T-cell (primary cell): ENCODE data around the gene CTXND1. TPM values are rescaled to one million over a fixed set of nuclear protein-coding genes. Genes with fewer than 3 reads are reported as not detected.

Source experiments
- ATAC-seq, 4 experiments: fragments of 200-7000 bp in 3 of 4; fragments of 150-1000 bp in 1 of 4; cut with Tn5 transposase; replicated peaks in 1 of 4; 1 replicate in 3 of 4; 2 replicates in 1 of 4; pipeline ENCODE4 v1.10.0; 2021; ENCODE audit warnings: moderate library complexity in 3 of 4, mild to moderate bottlenecking in 2 of 4, moderate number of reproducible peaks in 1 of 4
- CTCF ChIA-PET, 2 donors: fragments of 300-600 bp; sonication (Branson Sonifier 250); formaldehyde crosslinking; loops; one replicate each; lab custom pipeline; 2022; ENCODE audit warnings: antibody characterized with exemption in 2 of 2; lab: Charles Lee
- POLR2A ChIA-PET, 2 donors: fragments of 300-600 bp; sonication (Branson Sonifier 250); formaldehyde crosslinking; loops; one replicate each; lab custom pipeline; 2022; ENCODE audit warnings: antibody characterized with exemption in 2 of 2; lab: Charles Lee
- DNase-seq, 35 experiments: peaks; one replicate each; pipeline versions ENCODE4 v3.0.0 to v3.0.0-alpha.2; 2013 to 2023
- H3K27ac ChIP-seq: one replicate; pipeline ENCODE4 v1.5.1; 2013; ENCODE audit warnings: low read length
- H3K27me3 ChIP-seq, 2 experiments: replicated peaks in 1 of 2; 1 replicate in 1 of 2; 2 replicates in 1 of 2; pipeline versions ENCODE4 v1.6.1 to v1.7.0; 2013; ENCODE audit warnings: low read length in 1 of 2, mixed read lengths in 1 of 2; ENCODE audit not compliant: control insufficient read depth in 2 of 2, insufficient read depth in 2 of 2; ENCODE audit errors: extremely low read depth in 1 of 2
- H3K36me3 ChIP-seq, 2 donors: 1 replicate in 1 of 2; 2 replicates in 1 of 2; pipeline versions ENCODE4 v1.6.1 to v1.7.0; 2013; ENCODE audit warnings: low read length in 1 of 2; ENCODE audit not compliant: control insufficient read depth in 2 of 2, insufficient read depth in 1 of 2; ENCODE audit errors: extremely low read depth in 1 of 2
- H3K4me1 ChIP-seq, 2 experiments: 1 replicate in 1 of 2; 2 replicates in 1 of 2; pipeline versions ENCODE4 v1.6.1 to v1.7.0; 2013; ENCODE audit warnings: low read length in 2 of 2, mixed read lengths in 1 of 2; ENCODE audit not compliant: insufficient read depth in 2 of 2, control insufficient read depth in 1 of 2; ENCODE audit errors: extremely low read depth in 1 of 2
- H3K4me3 ChIP-seq, 2 donors: 1 replicate in 1 of 2; 2 replicates in 1 of 2; pipeline versions ENCODE4 v1.5.1 to v1.7.0; 2013; ENCODE audit warnings: mild to moderate bottlenecking in 2 of 2, low read length in 1 of 2, moderate library complexity in 1 of 2; ENCODE audit not compliant: control insufficient read depth in 1 of 2; ENCODE audit errors: extremely low read depth in 1 of 2
- H3K9me3 ChIP-seq: 2 replicates; pipeline ENCODE4 v1.7.0; 2013
- H3K27ac Mint-ChIP-seq, 2 donors: one replicate each; pipeline ENCODE4 v1.8.0; 2020 to 2021; ENCODE audit warnings: mild to moderate bottlenecking in 2 of 2, mixed read lengths in 2 of 2
- H3K27me3 Mint-ChIP-seq, 2 donors: one replicate each; pipeline ENCODE4 v1.8.0; 2021 to 2022; ENCODE audit warnings: mixed read lengths in 2 of 2
- H3K36me3 Mint-ChIP-seq: one replicate; pipeline ENCODE4 v1.8.0; 2021; ENCODE audit warnings: mixed read lengths
- H3K4me1 Mint-ChIP-seq, 3 donors: one replicate each; pipeline ENCODE4 v1.8.0; 2020 to 2022; ENCODE audit warnings: mixed read lengths in 3 of 3, mild to moderate bottlenecking in 1 of 3
- H3K4me3 Mint-ChIP-seq, 3 donors: one replicate each; pipeline ENCODE4 v1.8.0; 2020 to 2022; ENCODE audit warnings: mild to moderate bottlenecking in 3 of 3, mixed read lengths in 3 of 3, moderate library complexity in 3 of 3
- H3K9me3 Mint-ChIP-seq, 3 donors: one replicate each; pipeline ENCODE4 v1.8.0; 2020 to 2022; ENCODE audit warnings: mixed read lengths in 3 of 3
- WGBS: methylation state at CpG from one replicate; pipeline ENCODE4 v1.1.5; 2013; ENCODE audit warnings: missing lambda C conversion rate; ENCODE audit not compliant: insufficient coverage; 5-methylcytosine and 5-hydroxymethylcytosine counted together
- total RNA-seq, 35 experiments: library from RNA in 6 of 35; stranded (reverse) in 6 of 35; fragments of 120-200 nt in 1 of 35; gene quantifications; one replicate each; pipeline versions ENCODE4 v1.2.1 to v1.2.4 and lab custom pipeline; 2013 to 2026

The CTXND1 gene
- total RNA-seq, 5 donors from 2014 or later (not counting 1 experiment from before 2014, with no cell fraction given): not detected

DNA sequence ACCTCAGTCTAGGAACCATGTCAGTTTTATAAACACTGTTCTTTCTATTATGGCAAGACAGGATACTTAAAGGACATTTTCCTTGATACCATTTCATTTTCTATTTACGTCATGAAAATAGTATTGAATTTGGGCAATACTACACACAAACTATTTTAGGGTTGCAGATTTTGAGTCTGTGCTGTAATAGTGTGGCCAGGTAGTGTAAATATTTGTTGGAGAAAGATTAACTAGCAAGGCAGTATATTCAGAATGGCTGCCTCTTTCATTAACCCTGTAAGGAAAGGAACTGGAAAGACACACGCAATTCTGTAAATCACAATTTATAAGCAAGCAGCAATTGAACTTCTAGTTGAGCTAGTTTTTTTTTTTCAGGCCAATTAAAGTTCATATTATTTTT lies 2.0 kb downstream of the CTXND1 start:
- Mint-ChIP-seq H3K36me3 (no peaks in the 10 kb centered on the region), H3K27ac (no peak overlapping the region), H3K27me3 (peaks cover 69 to 72% of the 10 kb centered on the region in 2 donors), H3K9me3 (no peaks in the 10 kb centered on the region), H3K4me1 (peaks cover 0 to 10% (median 10%) of the 10 kb centered on the region in 3 donors), H3K4me3 (no peak overlapping the region)
- Histone ChIP-seq H3K27me3 (peaks cover 17 to 28% of the 10 kb centered on the region in 2 experiments), H3K9me3 (no peaks in the 10 kb centered on the region), H3K4me1 (peaks cover 0 to 2% of the 10 kb centered on the region in 2 experiments), H3K4me3 (no peak overlapping the region), H3K27ac (no peak overlapping the region), H3K36me3 (no peaks in the 10 kb centered on the region)
- WGBS: no CpG with 5 or more reads among the region's 2 CpGs
- DNase-seq (no peak), ATAC-seq (no peak)
- POLR2A ChIA-PET: interaction anchor here in 1 of 2 donors (0.6 kb wide), 1 partner anchor 104 kb away, joined by 3 read pairs; no protein-coding TSS in a partner anchor
- CTCF ChIA-PET: no interaction called here

DNA sequence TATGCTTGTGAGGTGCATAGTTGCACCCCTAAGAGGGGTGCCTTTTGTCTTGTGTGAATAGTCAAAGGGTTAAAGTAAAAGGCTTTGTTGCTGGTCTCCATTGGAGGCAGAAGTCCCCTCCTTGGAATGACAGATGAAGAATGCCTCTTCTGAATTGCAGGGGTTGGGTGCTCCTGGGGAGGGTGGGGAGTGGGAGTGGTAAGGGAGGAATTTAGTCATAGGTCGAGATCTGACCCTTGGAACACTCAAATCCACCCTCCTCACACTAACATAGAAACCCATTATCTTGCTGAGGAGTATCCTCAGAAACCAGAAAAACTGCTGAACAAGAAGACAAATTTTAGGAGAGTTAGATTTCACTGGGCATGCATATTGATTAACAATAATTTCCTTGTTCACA lies 4.7 kb downstream of the CTXND1 start:
- H3K4me3 Mint-ChIP-seq: no peak overlapping the region
- no CpG with 5 or more reads among the region's 1 CpG for WGBS
- H3K9me3 ChIP-seq: no peaks in the 10 kb centered on the region
- H3K4me1 Mint-ChIP-seq: peaks cover 0 to 9% (median 9%) of the 10 kb centered on the region in 3 donors
- no peaks in the 10 kb centered on the region for H3K36me3 Mint-ChIP-seq
- CTCF ChIA-PET: no interaction called here
- H3K27ac Mint-ChIP-seq: no peak overlapping the region
- no peaks in the 10 kb centered on the region for H3K9me3 Mint-ChIP-seq
- H3K4me3 ChIP-seq: no peak overlapping the region
- H3K27me3 ChIP-seq: peaks cover 12 to 35% of the 10 kb centered on the region in 2 experiments
- H3K27me3 Mint-ChIP-seq: peaks cover 51 to 63% of the 10 kb centered on the region in 2 donors
- no peak for ATAC-seq
- POLR2A ChIA-PET: no interaction called here
- H3K4me1 ChIP-seq: peaks cover 0 to 2% of the 10 kb centered on the region in 2 experiments
- no peaks in the 10 kb centered on the region for H3K36me3 ChIP-seq
- no peak overlapping the region for H3K27ac ChIP-seq
- no peak for DNase-seq

DNA sequence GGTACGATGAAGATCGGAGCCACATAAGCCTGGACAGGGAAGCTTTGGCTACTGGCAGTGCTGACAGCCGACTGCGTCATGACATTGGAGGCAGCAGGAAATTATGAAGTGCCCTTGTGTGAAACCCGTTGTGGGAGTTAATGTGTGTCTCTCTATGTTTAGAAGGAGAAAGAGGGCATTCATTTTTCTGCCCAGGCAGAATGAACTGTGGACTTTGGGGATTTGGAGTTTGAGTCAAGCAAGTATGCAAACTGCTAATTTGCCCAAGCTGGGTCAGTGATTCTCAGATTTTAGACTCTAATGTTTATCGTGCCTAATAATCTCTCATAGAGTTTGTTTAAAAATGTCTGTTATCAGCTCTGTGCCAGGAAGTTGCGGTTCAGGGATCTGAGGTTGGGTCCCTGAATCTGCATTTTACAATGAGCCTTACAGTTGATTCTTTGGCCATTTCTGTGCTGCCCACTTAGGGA lies 5.6 kb downstream of the CTXND1 start:
- no peak overlapping the region for H3K27ac Mint-ChIP-seq
- no peaks in the 10 kb centered on the region for H3K9me3 Mint-ChIP-seq
- H3K27ac ChIP-seq: no peak overlapping the region
- 86% methylated on average over 6 of the region's 7 CpGs for WGBS
- DNase-seq: no peak
- ATAC-seq: no peak
- H3K27me3 Mint-ChIP-seq: peaks cover 57 to 68% of the 10 kb centered on the region in 2 donors
- H3K4me3 ChIP-seq: no peak overlapping the region
- ChIA-PET CTCF (no interaction called here), POLR2A (no interaction called here)
- no peak overlapping the region for H3K4me3 Mint-ChIP-seq
- H3K4me1 ChIP-seq: peaks cover 0 to 2% of the 10 kb centered on the region in 2 experiments
- H3K4me1 Mint-ChIP-seq: peaks cover 0 to 7% (median 7%) of the 10 kb centered on the region in 3 donors
- H3K36me3 ChIP-seq: no peaks in the 10 kb centered on the region
- H3K36me3 Mint-ChIP-seq: no peaks in the 10 kb centered on the region
- peaks cover 12 to 39% of the 10 kb centered on the region in 2 experiments for H3K27me3 ChIP-seq
- no peaks in the 10 kb centered on the region for H3K9me3 ChIP-seq

DNA sequence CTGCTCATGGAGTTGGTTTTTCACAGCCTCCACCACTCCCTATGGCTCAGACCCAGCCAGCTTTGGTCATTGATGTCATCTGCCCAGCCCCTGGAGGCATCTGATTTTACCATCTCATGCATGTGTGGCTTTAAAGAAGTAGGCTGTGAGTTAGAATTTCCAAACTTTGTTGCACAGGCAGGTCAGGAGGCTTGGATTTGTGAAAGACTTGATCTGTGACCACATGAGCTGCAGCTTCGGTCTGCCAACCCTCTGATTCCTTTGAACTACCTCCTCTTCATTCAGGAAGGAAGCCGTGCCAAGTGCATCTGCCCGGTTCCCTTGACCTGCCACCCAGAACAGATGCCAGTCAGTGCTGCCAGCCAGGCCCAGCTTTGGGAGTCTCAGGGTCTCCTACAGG lies 9.2 kb downstream of the CTXND1 start:
- ChIA-PET POLR2A (no interaction called here), CTCF (no interaction called here)
- Histone ChIP-seq H3K4me3 (no peak overlapping the region), H3K4me1 (no peaks in the 10 kb centered on the region), H3K27me3 (peaks cover 0 to 46% of the 10 kb centered on the region in 2 experiments), H3K36me3 (no peaks in the 10 kb centered on the region), H3K9me3 (no peaks in the 10 kb centered on the region), H3K27ac (no peak overlapping the region)
- Mint-ChIP-seq H3K9me3 (no peaks in the 10 kb centered on the region), H3K27me3 (peaks cover 42 to 53% of the 10 kb centered on the region in 2 donors), H3K4me3 (no peak overlapping the region), H3K36me3 (no peaks in the 10 kb centered on the region), H3K27ac (no peak overlapping the region), H3K4me1 (no peaks in the 10 kb centered on the region)
- DNase-seq (no peak), ATAC-seq (no peak)
- WGBS: no CpG with 5 or more reads among the region's 3 CpGs

DNA sequence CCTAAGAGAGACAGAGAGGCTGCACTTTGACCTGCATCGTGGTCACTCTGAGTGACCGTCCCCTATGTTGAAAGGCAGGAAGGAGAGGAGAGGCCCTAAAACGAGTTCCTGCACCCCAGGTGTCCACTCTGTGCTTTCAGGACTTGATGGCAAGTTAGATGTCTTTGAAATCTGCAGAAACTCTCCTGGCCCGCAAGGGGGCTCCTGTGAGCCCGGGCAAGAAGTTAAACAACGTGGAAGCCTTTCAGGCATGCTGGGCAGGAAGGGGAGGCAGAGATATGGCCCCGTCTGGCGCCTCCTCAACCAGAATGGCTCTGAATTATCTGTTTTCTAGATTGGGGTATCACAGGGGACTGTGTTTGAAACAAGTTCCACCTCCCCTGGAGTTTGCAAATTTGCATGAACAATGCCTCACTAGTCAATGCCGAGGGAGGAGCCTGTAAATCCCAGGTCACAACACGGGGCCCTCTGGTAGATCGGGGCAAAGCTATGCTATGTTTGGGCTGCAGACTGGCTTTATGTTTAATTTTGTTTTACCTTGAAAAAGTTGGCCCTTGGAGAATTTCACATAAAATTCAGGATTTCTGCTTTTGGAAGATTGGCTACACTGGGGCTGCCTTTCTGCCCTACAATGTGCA lies 9.8 kb downstream of the CTXND1 start:
- Mint-ChIP-seq H3K27me3 (peaks cover 41 to 48% of the 10 kb centered on the region in 2 donors), H3K27ac (no peak overlapping the region), H3K4me1 (no peaks in the 10 kb centered on the region), H3K36me3 (no peaks in the 10 kb centered on the region), H3K4me3 (no peak overlapping the region), H3K9me3 (no peaks in the 10 kb centered on the region)
- Histone ChIP-seq H3K9me3 (no peaks in the 10 kb centered on the region), H3K4me1 (no peaks in the 10 kb centered on the region), H3K36me3 (no peaks in the 10 kb centered on the region), H3K27ac (no peak overlapping the region), H3K27me3 (peaks cover 0 to 46% of the 10 kb centered on the region in 2 experiments), H3K4me3 (no peak overlapping the region)
- WGBS: 36% methylated on average over 5 of the region's 11 CpGs
- no peak for DNase-seq
- POLR2A ChIA-PET: no interaction called here
- CTCF ChIA-PET: no interaction called here
- ATAC-seq: no peak

DNA sequence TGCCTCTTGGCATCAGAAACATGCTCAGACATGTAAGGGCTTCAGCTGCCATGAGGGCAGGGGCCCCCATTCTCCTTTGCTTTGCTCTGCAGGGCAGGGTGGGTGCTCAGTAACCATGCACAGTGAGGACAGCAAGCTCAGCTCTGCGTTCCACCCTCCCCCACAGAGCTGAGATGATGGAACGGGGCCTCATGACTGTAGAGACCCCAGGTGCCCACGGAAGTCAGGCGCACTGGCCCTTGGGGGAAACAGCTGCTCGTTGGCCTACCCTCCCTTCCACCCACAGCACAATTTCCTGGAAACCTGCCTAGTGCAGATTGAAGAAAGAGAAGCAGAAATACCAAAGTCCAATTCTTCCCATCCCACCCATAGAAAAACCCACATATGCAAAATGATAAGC lies 10.5 kb downstream of the CTXND1 start:
- peaks cover 0 to 46% of the 10 kb centered on the region in 2 experiments for H3K27me3 ChIP-seq
- no peaks in the 10 kb centered on the region for H3K36me3 ChIP-seq
- H3K9me3 ChIP-seq: no peaks in the 10 kb centered on the region
- no peak overlapping the region for H3K4me3 Mint-ChIP-seq
- H3K27ac ChIP-seq: no peak overlapping the region
- no CpG with 5 or more reads among the region's 5 CpGs for WGBS
- CTCF ChIA-PET: no interaction called here
- H3K4me3 ChIP-seq: no peak overlapping the region
- DNase-seq: no peak
- ATAC-seq: no peak
- H3K27me3 Mint-ChIP-seq: peaks cover 35 to 40% of the 10 kb centered on the region in 2 donors
- H3K4me1 ChIP-seq: no peaks in the 10 kb centered on the region
- no peaks in the 10 kb centered on the region for H3K9me3 Mint-ChIP-seq
- no peak overlapping the region for H3K27ac Mint-ChIP-seq
- no peaks in the 10 kb centered on the region for H3K4me1 Mint-ChIP-seq
- no peaks in the 10 kb centered on the region for H3K36me3 Mint-ChIP-seq
- POLR2A ChIA-PET: no interaction called here
